Astrocyte (in vitro differentiated cells and primary cell): ENCODE results near the gene DDX41. TPM values are rescaled to one million over a fixed set of nuclear protein-coding genes. Genes with fewer than 3 reads are reported as not detected.
A peak's percentile ranks its signal among the peaks of the same experiment; 100 is the strongest.

Experiments
- DNase-seq: peaks from one replicate; pipeline ENCODE4 v3.0.0-alpha.2; 2010; ENCODE audit warnings: low read depth
- FAIRE-seq: peaks from 2 replicates; lab custom pipeline; 2011; peaks lifted over from hg19 to GRCh38; lab: Jason Lieb, UNC
- H2AFZ ChIP-seq: 2 replicates; pipeline ENCODE4 v1.6.0; 2012; ENCODE audit warnings: low read depth, low read length, inconsistent platforms
- H3K27ac ChIP-seq: 2 replicates; pipeline ENCODE4 v1.5.1; 2011; ENCODE audit warnings: low read depth, low read length, inconsistent platforms
- H3K27me3 ChIP-seq: 2 replicates; pipeline ENCODE4 v1.6.0; 2011; ENCODE audit warnings: low read length, inconsistent platforms; ENCODE audit not compliant: insufficient read depth
- H3K36me3 ChIP-seq: 2 replicates; pipeline ENCODE4 v1.5.1; 2011; ENCODE audit warnings: low read length, inconsistent platforms; ENCODE audit not compliant: insufficient read depth
- H3K4me1 ChIP-seq: 2 replicates; pipeline ENCODE4 v1.5.1; 2011; ENCODE audit warnings: low read length, inconsistent platforms; ENCODE audit not compliant: insufficient read depth
- H3K4me2 ChIP-seq: 2 replicates; pipeline ENCODE4 v1.6.0; 2012; ENCODE audit warnings: low read length, inconsistent platforms
- H3K4me3 ChIP-seq: 2 replicates; pipeline ENCODE4 v1.5.1; 2011; ENCODE audit warnings: low read depth, mild to moderate bottlenecking, low read length, inconsistent platforms; ENCODE audit not compliant: insufficient read depth
- H3K79me2 ChIP-seq: 2 replicates; pipeline ENCODE4 v1.6.0; 2012; ENCODE audit warnings: mild to moderate bottlenecking, low read length, inconsistent platforms; ENCODE audit not compliant: insufficient read depth
- H3K9ac ChIP-seq: 2 replicates; pipeline ENCODE4 v1.6.0; 2012; ENCODE audit warnings: mild to moderate bottlenecking, low read length, inconsistent platforms
- H3K9me3 ChIP-seq: 2 replicates; pipeline ENCODE4 v1.5.1; 2012; ENCODE audit warnings: low read depth, mild to moderate bottlenecking, low read length, inconsistent platforms; ENCODE audit not compliant: insufficient read depth
- H4K20me1 ChIP-seq: 2 replicates; pipeline ENCODE4 v1.6.0; 2012; ENCODE audit warnings: low read length, inconsistent platforms; ENCODE audit not compliant: insufficient read depth
- H3K27ac Mint-ChIP-seq: one replicate; pipeline ENCODE4 v1.8.0; 2021; ENCODE audit warnings: mild to moderate bottlenecking, mixed read lengths; ENCODE audit not compliant: unreplicated experiment
- H3K27me3 Mint-ChIP-seq: one replicate; pipeline ENCODE4 v1.8.0; 2021; ENCODE audit warnings: low read depth, mixed read lengths; ENCODE audit not compliant: unreplicated experiment
- H3K36me3 Mint-ChIP-seq: one replicate; pipeline ENCODE4 v1.8.0; 2021; ENCODE audit warnings: low read depth, mixed read lengths; ENCODE audit not compliant: unreplicated experiment
- H3K4me1 Mint-ChIP-seq: one replicate; pipeline ENCODE4 v1.8.0; 2021; ENCODE audit warnings: low read depth, mixed read lengths; ENCODE audit not compliant: unreplicated experiment
- H3K4me3 Mint-ChIP-seq: one replicate; pipeline ENCODE4 v1.8.0; 2021; ENCODE audit warnings: mild to moderate bottlenecking, moderate library complexity, mixed read lengths; ENCODE audit not compliant: unreplicated experiment
- H3K9me3 Mint-ChIP-seq: one replicate; pipeline ENCODE4 v1.8.0; 2021; ENCODE audit warnings: mild to moderate bottlenecking, mixed read lengths; ENCODE audit not compliant: unreplicated experiment
- EZH2 ChIP-seq: IDR thresholded peaks from 2 replicates; pipeline ENCODE4 v1.6.1; 2012; ENCODE audit warnings: mild to moderate bottlenecking, low read length, inconsistent platforms; ENCODE audit not compliant: insufficient read depth
- total RNA-seq: library from RNA; stranded (reverse); gene quantifications from 2 replicates; pipeline ENCODE4 v1.2.1, GENCODE V29; 2021
- TF ChIP-seq, protein P1 (sequence below): IDR thresholded peaks from 2 replicates; pipeline ENCODE4 v1.5.1; 2011; ENCODE audit warnings: low read depth, mild to moderate bottlenecking, inconsistent platforms, low read length, moderate library complexity; ENCODE audit not compliant: insufficient read depth

DDX41 gene
- total RNA-seq, 1 donor from 2014 or later, result 92.5 TPM

DNA sequence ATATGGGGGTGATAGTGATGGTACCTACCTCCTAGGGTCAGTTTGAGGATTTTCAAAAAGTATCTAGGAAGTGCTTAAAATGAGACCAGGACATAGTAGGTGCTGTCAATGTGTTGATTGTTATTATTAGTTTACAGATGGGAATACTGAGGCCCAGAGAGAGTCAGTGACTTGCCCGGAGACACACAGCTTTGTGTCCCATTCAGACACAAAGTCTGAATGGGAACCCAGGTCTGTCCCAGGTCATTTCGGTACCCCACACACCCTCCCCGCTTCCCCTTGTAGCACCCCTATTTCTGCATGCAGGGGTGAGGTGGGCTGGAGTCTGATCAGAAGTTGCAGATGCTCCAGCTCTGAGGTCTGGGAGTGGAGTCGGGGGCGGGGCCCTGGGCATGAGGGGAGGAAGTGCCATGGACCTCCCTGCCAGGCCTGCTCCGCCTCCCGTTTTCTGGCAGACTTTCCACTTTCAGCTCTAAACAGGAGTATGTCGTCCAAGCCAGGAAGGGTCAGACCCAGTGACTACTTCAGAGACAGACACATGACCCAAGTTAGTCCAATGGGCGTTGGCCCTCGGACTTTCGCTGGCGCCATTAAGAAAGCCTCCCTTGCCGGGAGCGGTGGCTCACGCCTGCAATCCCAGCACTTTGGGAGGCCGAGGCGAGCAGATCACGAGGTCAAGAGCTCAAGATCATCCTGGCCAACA is 40.1 kb downstream of the DDX41 start:
- peaks cover 49% of the 10 kb centered on the region for H3K4me1 Mint-ChIP-seq
- Histone ChIP-seq H3K27ac (no peak overlapping the region), H3K4me2 (no peak overlapping the region), H3K79me2 (peaks cover 14% of the 10 kb centered on the region), H3K27me3 (no peaks in the 10 kb centered on the region), H3K36me3 (no peaks in the 10 kb centered on the region), H3K4me3 (no peak overlapping the region), H3K9ac (no peak overlapping the region), H3K9me3 (no peaks in the 10 kb centered on the region), H2AFZ (no peak overlapping the region), H3K4me1 (peaks cover 37% of the 10 kb centered on the region), H4K20me1 (peaks cover 42% of the 10 kb centered on the region)
- no peak for FAIRE-seq
- DNase-seq, result peak; percentile 74
- TF ChIP-seq, protein P1, sequence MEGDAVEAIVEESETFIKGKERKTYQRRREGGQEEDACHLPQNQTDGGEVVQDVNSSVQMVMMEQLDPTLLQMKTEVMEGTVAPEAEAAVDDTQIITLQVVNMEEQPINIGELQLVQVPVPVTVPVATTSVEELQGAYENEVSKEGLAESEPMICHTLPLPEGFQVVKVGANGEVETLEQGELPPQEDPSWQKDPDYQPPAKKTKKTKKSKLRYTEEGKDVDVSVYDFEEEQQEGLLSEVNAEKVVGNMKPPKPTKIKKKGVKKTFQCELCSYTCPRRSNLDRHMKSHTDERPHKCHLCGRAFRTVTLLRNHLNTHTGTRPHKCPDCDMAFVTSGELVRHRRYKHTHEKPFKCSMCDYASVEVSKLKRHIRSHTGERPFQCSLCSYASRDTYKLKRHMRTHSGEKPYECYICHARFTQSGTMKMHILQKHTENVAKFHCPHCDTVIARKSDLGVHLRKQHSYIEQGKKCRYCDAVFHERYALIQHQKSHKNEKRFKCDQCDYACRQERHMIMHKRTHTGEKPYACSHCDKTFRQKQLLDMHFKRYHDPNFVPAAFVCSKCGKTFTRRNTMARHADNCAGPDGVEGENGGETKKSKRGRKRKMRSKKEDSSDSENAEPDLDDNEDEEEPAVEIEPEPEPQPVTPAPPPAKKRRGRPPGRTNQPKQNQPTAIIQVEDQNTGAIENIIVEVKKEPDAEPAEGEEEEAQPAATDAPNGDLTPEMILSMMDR, result no peak
- no peak for TF ChIP-seq EZH2
- H3K36me3 Mint-ChIP-seq, result peaks cover 6% of the 10 kb centered on the region
- H3K27me3 Mint-ChIP-seq, result no peaks in the 10 kb centered on the region
- H3K9me3 Mint-ChIP-seq, result no peaks in the 10 kb centered on the region
- H3K27ac Mint-ChIP-seq, result peak overlapping the region; percentile 92
- no peak overlapping the region for H3K4me3 Mint-ChIP-seq

- peaks cover 9% of the 10 kb centered on the region for H3K36me3 Mint-ChIP-seq
These were observed 41.0 kb downstream of the DDX41 start for GRCh38 chr5:177475563-177476427.

More at GRCh38 chr5:177475563-177476427, 41.0 kb downstream of the DDX41 start:
- no peaks in the 10 kb centered on the region for H3K9me3 ChIP-seq
- TF ChIP-seq, protein P1, result no peak
- no peak for TF ChIP-seq EZH2
- H3K4me1 Mint-ChIP-seq, result peaks cover 57% of the 10 kb centered on the region
- FAIRE-seq, result no peak
- H3K4me2 ChIP-seq, result no peak overlapping the region
- no peaks in the 10 kb centered on the region for H3K9me3 Mint-ChIP-seq
- H3K27ac ChIP-seq, result no peak overlapping the region
- peaks cover under 1% of the 10 kb centered on the region for H3K36me3 ChIP-seq
- H4K20me1 ChIP-seq, result peaks cover 47% of the 10 kb centered on the region
- H3K79me2 ChIP-seq, result peaks cover 22% of the 10 kb centered on the region
- H3K4me1 ChIP-seq, result peaks cover 43% of the 10 kb centered on the region
- no peak overlapping the region for H3K9ac ChIP-seq
- peak overlapping the region; percentile 92 for H3K27ac Mint-ChIP-seq
- no peak overlapping the region for H2AFZ ChIP-seq
- no peaks in the 10 kb centered on the region for H3K27me3 ChIP-seq
- no peak overlapping the region for H3K4me3 ChIP-seq
- peak overlapping the region; percentile 9 for H3K4me3 Mint-ChIP-seq
- no peaks in the 10 kb centered on the region for H3K27me3 Mint-ChIP-seq
- peak; percentile 34 for DNase-seq
